GM21717 (cell line): ENCODE data around the gene PARP4.
"Not testable (repeated sequence)": the region's sequence is repeated elsewhere in the genome, so short reads cannot be mapped to it uniquely, and the experiment has no call there.

Experiments used
- ATAC-seq: cut with Tn5 transposase; IDR thresholded peaks from one replicate; pipeline ENCODE4 v1.9.1; 2021; ENCODE audit warnings: mild to moderate bottlenecking, moderate library complexity; ENCODE audit not compliant: unreplicated experiment

PARP4 gene

GRCh38 chr13:24512197-24512907 lies at the start of gene PARP4:
PARP4 (minus strand) TSS chr13:24512778; CDS start chr13:24503776, 9,002 bp downstream.
- peak; percentile 80 for ATAC-seq

- not testable (repeated sequence) for ATAC-seq
Measured at GRCh38 chr13:24560579-24561187, 48.1 kb upstream of the PARP4 start.

- ATAC-seq, result not testable (repeated sequence)
Measured at GRCh38 chr13:24559431-24560218, 47.0 kb upstream of the PARP4 start.

- no peak for ATAC-seq
Measured at GRCh38 chr13:24557081-24557480, 44.5 kb upstream of the PARP4 start.

GRCh38 chr13:24553892-24554291 lies 41.3 kb upstream of the PARP4 start:
- ATAC-seq, result not testable (repeated sequence)

GRCh38 chr13:24541476-24542352 lies 29.1 kb upstream of the PARP4 start:
- not testable (repeated sequence) for ATAC-seq

- ATAC-seq, result no peak
Measured at GRCh38 chr13:24541127-24541475, 28.5 kb upstream of the PARP4 start.

- ATAC-seq, result no peak
Measured at GRCh38 chr13:24540236-24541126, 27.9 kb upstream of the PARP4 start.

GRCh38 chr13:24539500-24540165 lies 27.1 kb upstream of the PARP4 start:
- no peak for ATAC-seq

- ATAC-seq, result no peak
Measured at GRCh38 chr13:24529478-24529877, 16.9 kb upstream of the PARP4 start.

- no peak for ATAC-seq
Measured at GRCh38 chr13:24528816-24529398, 16.3 kb upstream of the PARP4 start.

GRCh38 chr13:24527266-24527775 lies 14.7 kb upstream of the PARP4 start:
- no peak for ATAC-seq

- ATAC-seq, result no peak
Measured at GRCh38 chr13:24520733-24521132, 8.2 kb upstream of the PARP4 start.

- no peak for ATAC-seq
Measured at GRCh38 chr13:24516919-24517318, 4.3 kb upstream of the PARP4 start.

- no peak for ATAC-seq
Measured at GRCh38 chr13:24512908-24513213, 283 bp upstream of the PARP4 start.

GRCh38 chr13:24511816-24512196 lies 772 bp downstream of the PARP4 start:
- ATAC-seq, result peak; percentile 1

- no peak for ATAC-seq
Measured at GRCh38 chr13:24511019-24511815, 1.4 kb downstream of the PARP4 start.

GRCh38 chr13:24506698-24507335 lies 5.8 kb downstream of the PARP4 start:
- no peak for ATAC-seq
